HG03108 (cell line): ENCODE data around the gene SRD5A2.
"Not testable (repeated sequence)": the region's sequence is repeated elsewhere in the genome, so short reads cannot be mapped to it uniquely, and the experiment has no call there.

Experiments
- ATAC-seq: cut with Tn5 transposase; IDR thresholded peaks from one replicate; pipeline ENCODE4 v1.9.1; 2021; ENCODE audit warnings: moderate library complexity; ENCODE audit not compliant: unreplicated experiment

The SRD5A2 gene

GRCh38 chr2:31534636-31535035 lies 46.1 kb downstream of the SRD5A2 start:
- ATAC-seq: no peak

GRCh38 chr2:31533036-31533435 lies 47.7 kb downstream of the SRD5A2 start:
- no peak for ATAC-seq

- ATAC-seq: no peak
These were observed 49.6 kb downstream of the SRD5A2 start for GRCh38 chr2:31531101-31531500.

- ATAC-seq: no peak
These were observed 51.5 kb downstream of the SRD5A2 start for GRCh38 chr2:31529256-31529655.

- no peak for ATAC-seq
These were observed 51.9 kb downstream of the SRD5A2 start for GRCh38 chr2:31528823-31529222.

- ATAC-seq: no peak
These were observed 53.6 kb downstream of the SRD5A2 start for GRCh38 chr2:31526946-31527732.

- no peak for ATAC-seq
These were observed 54.9 kb downstream of the SRD5A2 start for GRCh38 chr2:31525876-31526275.

- ATAC-seq: no peak
These were observed 56.1 kb downstream of the SRD5A2 start for GRCh38 chr2:31524592-31524991.

GRCh38 chr2:31523871-31524492 lies 56.8 kb downstream of the SRD5A2 start:
- ATAC-seq: no peak

GRCh38 chr2:31522786-31523185 lies 58.0 kb downstream of the SRD5A2 start:
- ATAC-seq: no peak

- no peak for ATAC-seq
These were observed 63.1 kb downstream of the SRD5A2 start for GRCh38 chr2:31517442-31518203.

GRCh38 chr2:31515586-31515985 lies 65.2 kb downstream of the SRD5A2 start:
- ATAC-seq: no peak

GRCh38 chr2:31513553-31513952 lies 67.2 kb downstream of the SRD5A2 start:
- ATAC-seq: no peak

GRCh38 chr2:31511376-31511775 lies 69.4 kb downstream of the SRD5A2 start:
- ATAC-seq: no peak

- no peak for ATAC-seq
These were observed 75.6 kb downstream of the SRD5A2 start for GRCh38 chr2:31505111-31505510.

GRCh38 chr2:31504311-31504710 lies 76.4 kb downstream of the SRD5A2 start:
- ATAC-seq: no peak

- ATAC-seq: not testable (repeated sequence)
These were observed 84.3 kb downstream of the SRD5A2 start for GRCh38 chr2:31496451-31496874.

- ATAC-seq: not testable (repeated sequence)
These were observed 91.4 kb downstream of the SRD5A2 start for GRCh38 chr2:31489339-31489738.

- no peak for ATAC-seq
These were observed 97.5 kb downstream of the SRD5A2 start for GRCh38 chr2:31483246-31483645.

- no peak for ATAC-seq
These were observed 104.1 kb downstream of the SRD5A2 start for GRCh38 chr2:31476511-31477180.

GRCh38 chr2:31475692-31476091 lies 105.0 kb downstream of the SRD5A2 start:
- no peak for ATAC-seq
